DMS79 treated with DMSO at 0.1 percent for 48 hours (cell line): Measurements from ENCODE around the gene HHAT.
"Not testable (repeated sequence)": the region's sequence is repeated elsewhere in the genome, so short reads cannot be mapped to it uniquely, and the experiment has no call there.

Experiments
- DNase-seq: peaks from one replicate; lab custom pipeline; 2025; lab: John Stamatoyannopoulos, UW

HHAT gene

GRCh38 chr1:210313921-210314320 lies 14.8 kb upstream of the HHAT start:
- DNase-seq: no peak

DNA sequence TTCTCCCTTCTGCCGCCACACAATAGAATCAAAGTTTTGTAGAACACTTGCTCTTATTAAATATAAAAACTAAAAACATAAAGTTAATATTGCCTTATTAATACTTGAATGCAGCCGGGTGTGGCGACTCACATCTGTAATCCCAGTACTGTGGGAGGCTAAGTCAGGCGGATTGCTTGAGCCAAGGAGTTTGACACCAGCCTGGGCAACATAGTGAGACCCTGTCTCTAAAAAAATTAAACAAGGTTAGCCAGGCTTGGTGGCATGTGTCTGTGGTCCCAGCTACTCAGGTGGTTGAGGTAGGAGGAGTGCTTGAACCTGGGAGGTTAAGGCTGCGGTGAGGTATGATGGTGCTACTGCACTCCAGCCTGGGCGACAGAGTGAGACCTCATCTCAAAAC lies 13.2 kb upstream of the HHAT start:
- DNase-seq: no peak

- peak; percentile 96 for DNase-seq
These were observed 7.6 kb upstream of the HHAT start for GRCh38 chr1:210321131-210321530.

- DNase-seq: peak; percentile 95
These were observed 7.2 kb upstream of the HHAT start for GRCh38 chr1:210321552-210321951.

DNA sequence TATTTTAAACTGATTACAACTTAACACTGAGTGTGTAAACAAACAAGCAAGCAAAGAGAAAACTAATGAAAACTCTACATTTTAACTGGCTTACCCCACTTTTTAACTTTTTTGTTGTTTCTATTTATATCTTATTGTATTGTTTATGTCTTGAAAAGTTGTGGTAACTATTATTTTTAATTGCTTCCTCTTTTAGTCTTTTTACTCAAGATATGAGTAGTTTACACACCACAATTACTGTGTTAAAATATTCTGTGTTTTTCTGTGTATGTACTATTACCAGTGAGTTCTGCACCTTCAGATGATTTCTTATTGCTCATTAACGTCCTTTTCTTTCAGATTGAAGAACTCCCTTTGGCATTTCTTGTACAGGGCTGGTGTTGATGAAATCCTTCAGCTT lies 4.7 kb upstream of the HHAT start:
- no peak for DNase-seq

- DNase-seq: no peak
These were observed 3.6 kb upstream of the HHAT start for GRCh38 chr1:210325026-210325670.

DNA sequence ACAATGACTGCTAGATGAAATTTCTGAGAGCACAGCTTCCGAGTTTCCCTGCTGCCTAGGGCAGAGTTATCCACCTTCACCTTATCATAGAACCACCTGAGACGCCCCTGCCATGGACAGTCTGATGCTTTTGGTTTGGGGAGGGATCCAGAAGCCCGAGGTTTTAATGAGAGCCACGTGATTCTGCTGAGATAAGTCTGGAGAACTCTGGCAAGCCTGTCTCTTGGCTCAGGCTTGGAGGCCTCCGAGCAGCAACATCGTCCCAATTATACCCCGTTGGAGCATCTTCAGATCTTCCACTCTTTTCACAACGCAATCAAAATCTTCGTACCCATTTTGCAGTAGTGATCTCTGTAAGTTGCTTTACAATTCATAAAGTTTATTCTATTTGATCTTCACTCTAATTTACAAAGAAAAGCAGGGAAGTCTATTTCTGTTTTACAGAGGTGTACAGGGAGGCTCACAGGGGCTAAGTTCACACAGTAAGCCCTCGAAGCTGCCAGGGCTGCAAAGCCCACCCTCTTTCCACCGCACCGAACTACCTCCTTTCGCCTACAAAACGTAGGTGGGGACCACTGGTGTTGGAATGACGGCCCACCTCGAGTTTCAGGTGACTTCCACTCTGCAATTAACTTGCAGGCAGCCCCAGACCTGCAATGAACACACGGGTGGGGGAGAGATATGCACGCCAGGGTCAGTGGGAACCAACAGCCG lies 513 bp upstream of the HHAT start:
- peak; percentile 45 for DNase-seq

DNA sequence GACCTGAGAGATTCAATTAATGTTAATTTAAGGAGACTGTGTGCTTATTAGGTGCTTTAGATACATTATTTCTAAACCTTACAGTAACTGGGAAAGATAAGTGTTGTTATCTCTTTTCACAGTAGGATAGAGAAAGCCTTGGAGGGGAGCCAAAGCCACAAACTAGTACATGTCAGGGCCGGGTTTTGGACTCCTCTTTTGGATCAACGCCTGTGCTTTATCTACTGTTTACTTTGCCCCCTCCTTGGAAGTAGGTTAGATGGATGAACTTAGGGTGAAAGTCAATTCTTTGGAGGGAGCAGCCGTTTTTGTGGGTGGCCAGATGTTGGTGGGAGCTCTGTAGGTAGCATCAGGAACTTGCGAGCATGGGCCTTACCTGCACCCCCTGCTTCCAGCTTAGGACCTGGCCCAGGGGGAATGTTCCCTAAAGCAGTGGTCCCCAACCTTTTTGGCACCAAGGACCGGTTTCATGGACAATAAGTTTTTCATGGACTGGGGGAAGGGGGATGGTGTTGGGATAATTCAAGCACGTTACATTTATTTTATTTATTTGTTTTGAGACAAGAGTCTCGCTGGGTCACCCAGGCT lies 1.7 kb downstream of the HHAT start:
- DNase-seq: peak; percentile 96

DNA sequence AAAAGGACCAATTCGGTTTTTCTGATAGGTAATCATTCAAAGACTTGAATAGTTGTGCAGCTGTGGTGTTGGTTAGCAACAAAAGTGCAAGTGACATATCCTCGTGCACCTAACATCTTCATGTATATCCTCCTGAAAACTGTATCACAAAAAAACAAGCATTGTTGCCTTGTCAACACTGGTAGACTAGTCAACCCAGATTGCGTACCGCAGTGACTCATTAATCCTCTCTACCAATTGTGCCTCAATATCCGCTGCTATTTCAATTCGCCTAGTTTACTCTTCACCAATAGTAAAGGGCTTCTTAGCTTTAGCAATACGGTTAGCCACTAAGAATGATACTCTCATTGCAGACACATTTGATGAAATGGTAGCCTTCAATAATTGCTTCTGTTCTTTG lies 3.5 kb downstream of the HHAT start:
- DNase-seq: no peak

GRCh38 chr1:210332719-210333398 lies 4.2 kb downstream of the HHAT start:
- DNase-seq: peak; percentile 37

GRCh38 chr1:210335001-210335400 lies 6.3 kb downstream of the HHAT start:
- no peak for DNase-seq

GRCh38 chr1:210336362-210336761 lies 7.7 kb downstream of the HHAT start:
- DNase-seq: no peak

- no peak for DNase-seq
These were observed 10.8 kb downstream of the HHAT start for GRCh38 chr1:210339500-210339899.

DNA sequence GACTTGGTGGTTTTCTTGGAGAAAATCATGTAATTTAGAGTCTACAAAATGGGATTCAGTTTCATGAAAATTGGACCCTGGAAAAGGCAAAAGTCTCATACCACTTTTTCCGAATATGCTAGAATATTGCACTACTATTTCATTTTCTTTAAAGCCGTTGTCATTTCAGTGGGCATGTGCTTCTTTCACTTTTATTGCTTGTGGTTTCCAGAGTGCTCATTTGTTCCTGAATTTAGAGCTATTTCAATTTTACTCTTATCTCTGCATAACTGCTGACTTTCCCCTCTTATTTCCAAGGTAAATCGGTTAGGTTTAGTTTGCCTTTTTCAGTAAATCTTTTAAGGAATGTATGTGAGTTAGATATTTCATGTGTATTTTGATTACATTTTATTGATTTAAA lies 11.6 kb downstream of the HHAT start:
- no peak for DNase-seq

DNA sequence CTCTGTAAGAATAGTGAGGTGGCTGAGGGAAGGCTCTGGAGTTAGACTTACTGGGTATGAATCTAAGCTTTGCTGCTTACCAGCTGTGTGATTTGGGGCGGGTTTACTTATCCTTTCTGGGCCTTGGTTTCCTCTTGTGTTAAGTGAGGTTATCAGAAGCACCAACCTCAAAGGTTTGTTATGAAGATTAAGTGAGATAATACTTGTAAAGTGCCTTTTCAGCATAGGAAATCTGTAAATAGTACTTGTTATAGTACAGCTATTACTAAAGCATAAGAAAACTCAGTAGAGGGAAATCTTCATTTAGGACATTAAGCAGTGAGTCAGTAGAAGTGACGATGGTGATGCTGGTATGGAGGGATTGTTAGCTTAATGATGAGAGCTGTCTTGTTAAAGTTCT lies 12.1 kb downstream of the HHAT start:
- DNase-seq: no peak

DNA sequence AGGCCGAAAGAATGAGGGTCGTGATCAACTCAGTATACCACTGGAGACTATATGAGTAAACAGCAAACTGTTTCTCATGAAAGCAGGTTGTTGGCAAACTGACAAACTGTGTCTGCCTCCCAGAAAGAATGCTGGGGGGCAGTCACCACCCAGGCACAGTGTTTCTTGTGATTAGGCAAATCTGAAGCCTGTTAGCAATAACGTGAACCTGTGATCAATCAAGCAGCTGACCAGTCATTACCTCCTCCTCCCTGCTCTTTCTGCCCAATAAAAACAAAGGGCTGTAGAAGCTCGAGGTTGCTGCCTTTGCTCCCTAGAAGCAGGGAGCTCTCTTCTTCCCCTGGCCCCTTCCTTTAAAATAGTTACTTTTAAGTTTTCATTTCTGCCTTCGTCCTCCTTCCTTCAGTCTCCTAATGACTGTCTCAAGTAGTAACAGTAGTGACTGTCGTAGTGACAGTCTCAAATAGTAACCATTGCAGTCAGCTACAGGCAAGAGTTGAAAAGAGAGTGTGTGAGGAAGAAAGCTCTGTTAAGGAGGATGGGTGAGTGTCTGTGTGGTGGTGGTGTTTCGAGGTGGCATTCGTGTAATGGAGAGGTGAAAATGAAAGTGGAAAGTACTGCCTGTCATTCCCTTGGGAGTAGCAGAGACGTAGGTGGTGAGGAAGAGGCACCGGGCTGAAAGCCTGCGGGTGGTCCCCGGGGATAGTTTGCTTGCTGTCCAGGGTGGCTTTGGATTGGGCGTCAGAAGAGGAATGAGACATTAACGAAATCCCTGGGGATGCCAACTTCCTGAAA lies 14.5 kb downstream of the HHAT start:
- DNase-seq: no peak

DNA sequence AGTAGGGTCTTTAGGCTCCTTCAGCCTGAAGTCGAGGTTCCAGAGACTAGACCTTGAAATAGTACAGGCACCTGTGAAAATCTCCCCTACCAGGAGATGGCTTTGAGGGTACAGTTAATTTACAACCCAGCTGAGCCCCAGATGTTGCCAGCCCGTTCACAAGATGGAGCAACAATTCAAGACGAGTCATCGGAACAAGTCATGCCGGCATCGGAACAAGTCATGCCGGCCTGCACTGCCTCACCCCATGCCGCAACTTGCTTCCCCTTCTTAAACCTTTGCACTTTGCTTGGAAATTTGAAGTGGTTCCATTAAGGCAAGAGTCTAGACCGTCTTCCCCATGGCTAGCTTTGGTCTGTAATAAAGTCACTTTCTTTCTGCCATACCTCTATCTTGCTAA lies 16.0 kb downstream of the HHAT start:
- DNase-seq: no peak

- no peak for DNase-seq
These were observed 18.4 kb downstream of the HHAT start for GRCh38 chr1:210347112-210347511.

DNA sequence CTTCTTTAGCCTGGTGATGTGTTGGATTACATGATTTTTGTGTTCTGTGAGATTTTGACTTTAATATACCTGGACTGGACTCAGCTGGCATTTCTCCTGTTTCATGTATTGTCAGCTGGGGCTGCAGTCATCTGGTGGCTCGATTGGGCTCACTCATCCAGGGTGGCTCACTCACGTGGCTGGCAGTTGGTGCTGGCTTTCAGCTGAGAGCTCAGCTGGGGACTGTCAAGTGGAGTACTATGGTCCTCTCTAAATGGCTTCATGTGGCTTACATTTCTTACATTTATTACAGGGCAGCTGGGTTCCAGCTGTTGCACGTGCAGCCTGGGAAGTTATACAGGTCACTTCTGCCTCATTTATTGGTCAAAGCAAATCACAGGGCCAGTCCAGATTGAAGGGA lies 22.8 kb downstream of the HHAT start:
- DNase-seq: no peak

DNA sequence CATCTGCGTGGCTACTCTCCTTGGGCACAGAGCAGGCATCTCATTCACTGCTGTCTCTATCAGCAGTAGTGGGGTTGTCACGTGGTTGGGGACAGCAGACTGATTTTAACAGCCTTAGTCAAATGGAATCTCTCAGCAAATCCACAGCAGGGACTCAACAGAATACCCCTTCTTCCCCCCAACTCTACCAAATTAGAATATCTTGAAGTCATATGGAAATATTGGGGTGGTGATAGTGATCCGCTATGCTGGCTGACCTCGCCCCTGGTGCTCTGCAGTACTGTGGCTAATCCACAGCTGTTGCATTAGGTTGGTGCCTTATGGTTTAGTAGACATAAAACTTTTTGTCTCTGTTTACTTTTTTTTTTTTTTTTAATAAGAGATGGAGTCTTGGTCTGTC lies 23.9 kb downstream of the HHAT start:
- no peak for DNase-seq

DNA sequence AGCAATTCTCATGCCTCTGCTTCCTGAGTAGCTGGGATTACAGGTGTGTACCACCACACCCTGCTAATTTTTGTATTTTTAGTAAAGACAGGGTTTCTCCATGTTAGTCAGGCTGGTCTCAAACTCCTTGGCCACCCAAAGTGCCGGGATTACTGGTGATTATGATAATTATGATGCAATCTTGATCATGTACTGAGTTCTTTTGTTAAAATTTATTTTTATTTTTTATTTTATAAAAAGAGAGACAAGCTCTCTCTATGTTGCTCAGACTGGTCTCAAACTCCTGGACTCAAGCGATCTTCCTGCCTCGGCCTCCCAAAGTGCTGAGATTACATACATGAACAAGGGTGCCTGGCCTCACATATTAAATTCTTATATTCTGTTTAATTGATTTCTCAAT lies 25.6 kb downstream of the HHAT start:
- not testable (repeated sequence) for DNase-seq

DNA sequence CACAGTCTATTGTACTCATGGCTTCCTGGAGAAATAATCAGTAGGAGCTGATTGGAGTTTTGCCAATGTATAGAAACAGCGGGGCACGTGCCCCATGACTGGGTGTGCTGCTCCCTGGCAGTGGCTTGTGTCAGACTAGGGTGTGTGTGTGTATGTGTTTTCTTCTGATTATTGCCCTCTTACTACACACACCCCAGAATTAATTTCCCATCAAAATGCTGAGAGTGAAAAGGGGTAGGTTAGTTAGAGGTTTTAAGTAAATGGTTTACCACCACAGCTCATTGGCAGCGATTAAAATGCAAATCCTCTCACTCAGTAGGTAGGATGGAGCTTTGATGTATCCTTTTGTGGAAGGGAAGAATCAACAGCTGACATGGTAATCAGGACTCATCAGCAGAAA lies 29.9 kb downstream of the HHAT start:
- DNase-seq: no peak
